BLaER1 treated with 17β-estradiol and CSF1 and Interleukin-3, amounts not matched to agents 10 nM and 100 nM (cell line): ENCODE data around the gene EID3.
A peak's percentile ranks its signal among the peaks of the same experiment; 100 is the strongest.

ENCODE experiments used
- H3K27ac ChIP-seq, 11 experiments: shearing (Covaris generic); formaldehyde crosslinking; 2 replicates each; pipeline ENCODE4 v1.8.1; 2022
- H3K27me3 ChIP-seq, 11 experiments: shearing (Covaris generic); formaldehyde crosslinking; 2 replicates each; pipeline ENCODE4 v1.8.1; 2022
- H3K36me3 ChIP-seq, 11 experiments: shearing (Covaris generic); formaldehyde crosslinking; 2 replicates each; pipeline ENCODE4 v1.8.1; 2022
- H3K4me1 ChIP-seq, 10 experiments: shearing (Covaris generic); formaldehyde crosslinking; 2 replicates each; pipeline ENCODE4 v1.8.1; 2022
- H3K4me2 ChIP-seq, 11 experiments: shearing (Covaris generic); formaldehyde crosslinking; 2 replicates each; pipeline ENCODE4 v1.8.1; 2022
- H3K4me3 ChIP-seq, 10 experiments: shearing (Covaris generic); formaldehyde crosslinking; 2 replicates each; pipeline ENCODE4 v1.8.1; 2022
- H3K9ac ChIP-seq, 11 experiments: shearing (Covaris generic); formaldehyde crosslinking; 2 replicates each; pipeline ENCODE4 v1.8.1; 2022
- H3K9me3 ChIP-seq, 11 experiments: shearing (Covaris generic); formaldehyde crosslinking; replicated peaks in 1 of 11; 2 replicates each; pipeline ENCODE4 v1.8.1; 2022
- H4K20me1 ChIP-seq, 11 experiments: shearing (Covaris generic); formaldehyde crosslinking; 2 replicates each; pipeline ENCODE4 v1.8.1; 2022
- Cebpa-rat ChIP-seq, 11 experiments: shearing (Covaris generic); IDR thresholded peaks; 2 replicates each; pipeline ENCODE4 v1.8.1; 2022

EID3 gene

GRCh38 chr12:104304261-104305009 is 896 bp downstream of the EID3 start:
- Histone ChIP-seq H3K4me1 (peaks cover 53 to 71% (median 63%) of the 10 kb centered on the region in 10 experiments), H3K4me2 (peak overlapping the region; percentile 76 to 88 (median 83)), H3K36me3 (peaks cover 23 to 98% (median 82%) of the 10 kb centered on the region in 11 experiments; a peak in 21 of 22 replicates), H3K27ac (peak overlapping the region in 9 of 11 experiments; percentile 47 to 78 (median 67); a peak in 16 of 22 replicates), H4K20me1 (peaks cover 81 to 100% (median 100%) of the 10 kb centered on the region in 11 experiments; a peak in 21 of 22 replicates), H3K4me3 (peak overlapping the region; percentile 43 to 65 (median 56)), H3K9ac (peak overlapping the region; percentile 42 to 74 (median 66); a peak in 19 of 22 replicates), H3K9me3 (no peaks in the 10 kb centered on the region; a peak in 1 of 22 replicates), H3K27me3 (no peaks in the 10 kb centered on the region)
- TF ChIP-seq Cebpa-rat (IDR thresholded peaks at IDR 0.05), result no peak

GRCh38 chr12:104305349-104305748 is 1.8 kb downstream of the EID3 start:
- Histone ChIP-seq H3K4me1 (peaks cover 44 to 62% (median 54%) of the 10 kb centered on the region in 10 experiments), H4K20me1 (peaks cover 82 to 100% (median 100%) of the 10 kb centered on the region in 11 experiments; a peak in 21 of 22 replicates), H3K36me3 (peaks cover 24 to 98% (median 82%) of the 10 kb centered on the region in 11 experiments; a peak in 21 of 22 replicates), H3K27me3 (no peaks in the 10 kb centered on the region), H3K4me2 (peak overlapping the region in 4 of 11 experiments; percentile 1 to 23 (median 8); a peak in 2 of 22 replicates), H3K27ac (no peak overlapping the region), H3K9me3 (no peaks in the 10 kb centered on the region; a peak in 1 of 22 replicates), H3K9ac (no peak overlapping the region), H3K4me3 (no peak overlapping the region)
- TF ChIP-seq Cebpa-rat (IDR thresholded peaks at IDR 0.05), result no peak

- peak overlapping the region in 7 of 11 experiments; percentile 1 to 30 (median 20); a peak in 6 of 22 replicates for H3K4me2 ChIP-seq
- peaks cover 34 to 52% (median 45%) of the 10 kb centered on the region in 10 experiments for H3K4me1 ChIP-seq
Observed at GRCh38 chr12:104306376-104306775, 2.8 kb downstream of the EID3 start.

GRCh38 chr12:104306943-104307654 is 3.6 kb downstream of the EID3 start:
- peaks cover 32 to 52% (median 39%) of the 10 kb centered on the region in 10 experiments for H3K4me1 ChIP-seq

More at GRCh38 chr12:104306376-104306775, 2.8 kb downstream of the EID3 start:
- peaks cover 33 to 97% (median 85%) of the 10 kb centered on the region in 11 experiments for H3K36me3 ChIP-seq
- H4K20me1 ChIP-seq, result peaks cover 72 to 100% (median 97%) of the 10 kb centered on the region in 11 experiments
- H3K4me3 ChIP-seq, result no peak overlapping the region
- no peaks in the 10 kb centered on the region; a peak in 1 of 22 replicates for H3K9me3 ChIP-seq
- no peak overlapping the region for H3K9ac ChIP-seq
- no peaks in the 10 kb centered on the region for H3K27me3 ChIP-seq
- no peak overlapping the region for H3K27ac ChIP-seq
- no peak for TF ChIP-seq Cebpa-rat (IDR thresholded peaks at IDR 0.05)

GRCh38 chr12:104307655-104308000 is 4.1 kb downstream of the EID3 start:
- no peak overlapping the region for H3K4me2 ChIP-seq
- H3K27me3 ChIP-seq, result no peaks in the 10 kb centered on the region
- no peak for TF ChIP-seq Cebpa-rat (IDR thresholded peaks at IDR 0.05)
- no peak overlapping the region for H3K27ac ChIP-seq
- no peak overlapping the region for H3K9ac ChIP-seq
- peaks cover 64 to 100% (median 95%) of the 10 kb centered on the region in 11 experiments for H4K20me1 ChIP-seq
- H3K36me3 ChIP-seq, result peaks cover 45 to 98% (median 86%) of the 10 kb centered on the region in 11 experiments
- H3K9me3 ChIP-seq, result no peaks in the 10 kb centered on the region; a peak in 1 of 22 replicates
- peaks cover 27 to 47% (median 33%) of the 10 kb centered on the region in 10 experiments for H3K4me1 ChIP-seq
- no peak overlapping the region for H3K4me3 ChIP-seq

More at GRCh38 chr12:104306943-104307654, 3.6 kb downstream of the EID3 start:
- peaks cover 40 to 98% (median 86%) of the 10 kb centered on the region in 11 experiments for H3K36me3 ChIP-seq
- no peak overlapping the region for H3K9ac ChIP-seq
- no peaks in the 10 kb centered on the region for H3K27me3 ChIP-seq
- no peak overlapping the region for H3K4me3 ChIP-seq
- no peaks in the 10 kb centered on the region; a peak in 1 of 22 replicates for H3K9me3 ChIP-seq
- peak overlapping the region in 2 of 11 experiments; percentile 1 to 30; a peak in 2 of 22 replicates for H3K4me2 ChIP-seq
- no peak for TF ChIP-seq Cebpa-rat (IDR thresholded peaks at IDR 0.05)
- no peak overlapping the region for H3K27ac ChIP-seq
- peaks cover 69 to 100% (median 95%) of the 10 kb centered on the region in 11 experiments for H4K20me1 ChIP-seq

- peaks cover 9 to 31% (median 16%) of the 10 kb centered on the region in 10 experiments for H3K4me1 ChIP-seq
- no peak overlapping the region for H3K4me3 ChIP-seq
- H3K9ac ChIP-seq, result no peak overlapping the region
- no peak overlapping the region for H3K27ac ChIP-seq
- H3K36me3 ChIP-seq, result peaks cover 60 to 100% (median 94%) of the 10 kb centered on the region in 11 experiments
- peaks cover 48 to 100% (median 81%) of the 10 kb centered on the region in 11 experiments for H4K20me1 ChIP-seq
- no peak for TF ChIP-seq Cebpa-rat (IDR thresholded peaks at IDR 0.05)
- H3K4me2 ChIP-seq, result no peak overlapping the region
- no peaks in the 10 kb centered on the region for H3K9me3 ChIP-seq
- H3K27me3 ChIP-seq, result no peaks in the 10 kb centered on the region
Observed at GRCh38 chr12:104309446-104309993, 6.0 kb downstream of the EID3 start.

- H3K4me3 ChIP-seq, result no peak overlapping the region
- H3K9me3 ChIP-seq, result no peaks in the 10 kb centered on the region
- no peak overlapping the region for H3K4me2 ChIP-seq
- no peak overlapping the region for H3K9ac ChIP-seq
- H3K27ac ChIP-seq, result no peak overlapping the region
- no peak for TF ChIP-seq Cebpa-rat (IDR thresholded peaks at IDR 0.05)
- H4K20me1 ChIP-seq, result peaks cover 38 to 100% (median 76%) of the 10 kb centered on the region in 11 experiments
- peaks cover 71 to 100% (median 95%) of the 10 kb centered on the region in 11 experiments for H3K36me3 ChIP-seq
- H3K4me1 ChIP-seq, result peaks cover 4 to 19% (median 9%) of the 10 kb centered on the region in 10 experiments; a peak in 14 of 20 replicates
- no peaks in the 10 kb centered on the region for H3K27me3 ChIP-seq
Observed at GRCh38 chr12:104310751-104311633, 7.5 kb downstream of the EID3 start.

GRCh38 chr12:104312202-104312601 is 8.7 kb downstream of the EID3 start:
- Histone ChIP-seq H3K27ac (no peak overlapping the region), H3K27me3 (no peaks in the 10 kb centered on the region), H4K20me1 (peaks cover 26 to 100% (median 66%) of the 10 kb centered on the region in 11 experiments), H3K4me1 (peaks cover 0 to 8% (median 0%) of the 10 kb centered on the region in 10 experiments; a peak in 7 of 20 replicates), H3K36me3 (peaks cover 80 to 100% (median 98%) of the 10 kb centered on the region in 11 experiments), H3K9ac (no peak overlapping the region), H3K4me2 (no peak overlapping the region), H3K9me3 (no peaks in the 10 kb centered on the region), H3K4me3 (no peak overlapping the region)
- no peak for TF ChIP-seq Cebpa-rat (IDR thresholded peaks at IDR 0.05)
